NOMO-1 treated with DMSO at 0.1 percent for 48 hours (cell line): ENCODE measurements around the gene LNPEP.

Experiments used
- DNase-seq: peaks from one replicate; lab custom pipeline; 2025; ENCODE audit not compliant: unreplicated experiment; lab: John Stamatoyannopoulos, UW

The LNPEP gene

DNA sequence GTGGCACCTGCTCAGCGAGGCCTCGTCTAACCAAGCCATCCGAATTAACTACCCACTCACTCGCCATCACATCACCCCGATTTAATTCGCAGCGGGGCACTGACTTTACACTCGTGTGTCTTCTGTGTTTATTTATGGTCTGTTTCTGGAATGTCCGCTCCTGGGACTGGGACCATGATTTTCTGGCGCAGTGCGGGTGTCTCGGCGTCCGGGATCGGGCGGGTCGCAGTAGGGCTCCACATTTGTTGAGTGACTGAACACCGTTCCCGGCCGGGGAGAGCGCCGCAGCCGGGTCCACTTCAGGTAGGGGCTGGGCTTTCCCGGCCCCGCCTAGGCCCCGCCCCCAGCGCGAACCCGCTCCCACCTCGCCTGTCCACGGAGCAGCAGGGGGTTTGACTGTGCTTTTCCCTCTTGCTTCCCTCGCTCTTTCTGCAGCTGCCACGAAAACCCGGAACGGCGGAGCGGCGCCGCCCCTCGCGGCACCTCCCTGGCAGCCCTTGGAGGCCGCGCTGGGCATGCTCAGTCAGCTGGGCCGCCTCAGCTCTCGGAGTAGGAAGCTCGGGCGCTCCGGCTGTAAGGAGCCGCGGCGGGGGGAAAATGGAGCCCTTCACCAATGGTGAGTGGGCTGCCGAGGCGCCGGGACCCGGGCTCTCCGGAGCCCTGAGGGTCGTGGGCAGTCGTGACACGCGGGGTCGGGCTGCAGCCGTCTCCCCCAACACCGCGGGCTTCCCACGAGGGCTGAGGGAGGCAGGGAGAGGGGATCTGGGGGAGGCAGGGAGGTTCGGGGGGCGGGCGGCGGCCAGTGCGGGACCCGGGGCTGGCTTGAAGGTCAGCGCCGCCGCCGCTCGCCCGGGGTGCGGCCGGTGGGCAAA lies at the start of gene LNPEP:
LNPEP (plus strand) TSS at position 522 of the 872 bp plus-strand sequence; CDS start at position 598, 76 bp downstream.
- peak; percentile 98 for DNase-seq

DNA sequence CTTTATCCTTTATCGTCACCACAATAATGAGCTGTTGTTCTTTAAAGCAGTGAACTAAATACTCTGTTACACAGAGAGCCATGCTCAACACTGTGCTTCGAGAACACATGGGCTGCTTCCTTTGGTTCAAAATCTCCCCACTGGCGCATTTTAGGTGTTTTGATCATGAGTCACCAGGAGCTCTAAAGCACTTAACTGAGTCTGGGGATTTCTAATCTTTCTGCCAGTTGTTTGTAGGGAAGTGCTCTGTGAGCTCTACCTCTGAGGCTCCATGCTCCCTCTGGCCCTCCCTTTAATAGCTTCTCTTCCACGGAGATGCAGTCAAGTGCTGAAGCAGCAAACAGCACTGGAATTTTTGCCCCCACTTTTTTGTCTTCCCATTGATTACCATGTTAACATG lies 42.5 kb upstream of the LNPEP start:
- DNase-seq: no peak

DNA sequence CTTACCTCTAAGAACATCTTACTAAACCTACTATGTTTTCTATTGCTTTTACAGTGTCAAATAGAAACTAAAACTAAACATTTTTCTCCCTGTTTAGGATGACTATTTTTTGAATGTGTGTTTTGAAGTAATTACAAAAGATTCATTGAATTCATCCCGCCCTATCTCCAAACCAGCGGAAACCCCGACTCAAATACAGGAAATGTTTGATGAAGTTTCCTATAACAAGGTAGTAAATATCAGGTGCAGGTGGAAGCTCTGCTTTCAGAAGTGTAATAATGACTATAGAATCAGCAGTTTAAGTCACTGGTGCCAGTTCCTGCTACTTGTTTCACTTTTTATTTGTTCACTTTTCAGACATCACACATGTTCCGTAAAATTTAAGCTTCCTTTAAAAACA lies 39.6 kb upstream of the LNPEP start:
- DNase-seq: peak; percentile 61

DNA sequence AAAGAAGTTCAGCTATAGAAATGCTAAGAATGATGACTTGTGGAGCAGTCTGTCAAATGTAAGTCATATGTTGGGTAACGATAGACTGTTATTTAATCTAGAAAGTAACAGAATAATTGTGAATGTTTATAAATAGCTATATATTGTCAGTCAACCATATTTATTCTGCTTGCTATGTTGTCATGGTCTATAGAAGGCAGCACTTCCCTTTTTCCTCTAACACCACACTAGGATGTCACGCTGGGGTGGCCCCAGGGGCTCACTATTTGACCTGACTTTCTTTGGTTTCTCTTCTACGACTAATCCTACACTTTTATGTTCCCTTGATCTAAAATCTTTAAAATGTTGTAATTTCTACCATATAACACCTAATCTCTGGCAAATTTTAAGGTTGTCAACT lies 39.1 kb upstream of the LNPEP start:
- DNase-seq: peak; percentile 92

DNA sequence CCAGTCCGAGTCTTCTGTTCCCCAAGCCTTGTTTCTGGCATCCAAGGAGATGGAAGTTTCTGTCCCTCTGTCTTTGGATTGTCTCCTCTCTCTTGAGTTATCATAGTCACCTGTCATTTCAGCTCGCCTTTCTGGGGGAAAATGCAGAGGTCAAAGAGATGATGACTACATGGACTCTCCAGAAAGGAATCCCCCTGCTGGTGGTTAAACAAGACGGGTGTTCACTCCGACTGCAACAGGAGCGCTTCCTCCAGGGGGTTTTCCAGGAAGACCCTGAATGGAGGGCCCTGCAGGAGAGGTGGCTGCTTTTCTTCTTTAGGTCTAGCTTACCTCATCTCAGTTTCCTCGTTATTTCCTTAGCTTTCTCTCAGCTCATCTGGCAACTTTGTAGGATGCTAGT lies 34.5 kb upstream of the LNPEP start:
- DNase-seq: no peak

DNA sequence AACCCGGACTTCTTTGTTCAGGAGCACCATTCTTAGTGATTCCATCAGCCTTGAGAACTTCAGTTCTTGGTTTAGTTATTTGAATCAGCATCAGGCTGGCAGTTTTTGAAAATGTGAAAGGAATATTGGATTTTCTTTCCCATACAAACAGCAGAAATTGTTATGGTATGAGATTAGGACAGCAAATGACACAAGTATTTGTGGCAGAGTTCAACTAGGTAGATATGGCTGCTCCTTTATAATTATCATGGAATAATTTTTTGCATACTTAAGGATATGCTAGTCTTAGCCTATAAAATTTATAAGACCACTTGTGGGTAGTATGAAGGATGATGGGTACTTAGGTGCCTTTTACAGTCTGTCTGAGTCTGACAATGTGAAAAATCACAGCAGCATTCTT lies 34.0 kb upstream of the LNPEP start:
- no peak for DNase-seq

DNA sequence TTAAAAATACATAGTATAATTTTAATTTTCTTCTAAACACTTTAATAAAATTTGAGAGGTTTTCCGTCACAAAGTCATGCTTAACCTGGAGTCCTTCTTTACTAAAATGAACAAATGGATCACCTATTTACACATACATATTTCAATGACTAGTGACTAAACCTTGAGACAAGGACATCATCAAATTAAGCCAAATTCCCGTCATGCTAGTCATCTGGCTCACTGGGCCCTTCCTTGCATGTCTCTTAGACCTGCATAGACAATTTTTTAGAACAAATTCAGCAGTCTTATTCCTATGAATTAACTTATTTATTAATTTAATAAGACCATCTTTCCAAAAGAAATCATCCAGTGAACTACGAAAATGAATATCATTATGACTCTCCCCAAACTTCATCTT lies 33.0 kb upstream of the LNPEP start:
- DNase-seq: no peak

DNA sequence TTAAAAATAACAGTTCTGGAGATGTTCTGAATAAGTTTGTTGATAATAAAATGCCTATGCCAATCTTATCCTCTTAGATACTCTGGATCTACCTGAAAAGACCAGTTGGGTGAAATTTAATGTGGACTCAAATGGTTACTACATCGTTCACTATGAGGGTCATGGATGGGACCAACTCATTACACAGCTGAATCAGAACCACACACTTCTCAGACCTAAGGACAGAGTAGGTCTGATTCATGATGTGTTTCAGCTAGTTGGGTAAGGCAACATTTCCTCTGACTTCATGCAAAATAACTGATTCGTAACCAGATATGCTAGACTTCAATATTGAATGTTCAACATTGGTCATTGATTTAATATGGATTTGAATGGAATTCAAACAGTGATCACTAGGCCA lies 32.6 kb upstream of the LNPEP start:
- no peak for DNase-seq

DNA sequence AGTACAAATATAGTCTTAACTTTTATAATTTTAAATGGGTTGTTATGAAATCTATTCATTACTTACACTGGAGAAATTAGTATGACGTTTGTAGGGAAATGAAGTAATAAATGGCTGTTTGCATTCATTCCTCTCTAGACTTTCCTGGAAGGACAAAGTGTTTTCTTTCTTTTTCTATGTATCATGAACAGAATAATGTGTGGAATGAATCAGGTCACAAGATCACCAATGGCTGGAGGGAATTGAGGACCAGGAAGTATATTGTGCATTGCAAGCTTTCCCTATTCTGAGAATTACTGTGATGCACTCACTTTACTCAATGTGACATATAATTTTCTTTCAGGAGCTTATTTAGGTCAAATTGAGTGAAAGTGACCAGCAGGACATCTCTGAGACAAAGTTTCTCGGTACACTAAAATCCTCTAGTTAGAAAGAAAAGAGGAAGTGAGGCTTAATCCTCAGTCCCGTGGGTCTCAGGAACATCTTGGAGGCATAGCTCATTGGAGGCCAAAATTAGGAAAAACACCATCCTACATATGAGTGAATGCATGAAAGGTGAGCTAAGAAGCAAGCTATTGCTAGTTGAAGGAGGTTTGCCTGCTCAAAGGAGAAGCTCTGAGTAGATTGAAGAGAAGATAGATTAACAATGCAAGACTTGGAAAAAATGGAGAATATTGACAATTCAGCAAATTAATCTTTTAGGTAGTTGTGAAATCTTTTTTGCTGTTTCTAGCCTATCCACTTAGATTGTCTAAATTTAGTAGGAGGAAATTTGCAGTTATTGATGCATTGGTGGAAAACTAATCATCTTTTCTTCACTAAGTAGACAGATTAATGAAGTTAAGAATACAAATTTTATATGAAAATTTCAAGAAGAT lies 31.6 kb upstream of the LNPEP start:
- no peak for DNase-seq

DNA sequence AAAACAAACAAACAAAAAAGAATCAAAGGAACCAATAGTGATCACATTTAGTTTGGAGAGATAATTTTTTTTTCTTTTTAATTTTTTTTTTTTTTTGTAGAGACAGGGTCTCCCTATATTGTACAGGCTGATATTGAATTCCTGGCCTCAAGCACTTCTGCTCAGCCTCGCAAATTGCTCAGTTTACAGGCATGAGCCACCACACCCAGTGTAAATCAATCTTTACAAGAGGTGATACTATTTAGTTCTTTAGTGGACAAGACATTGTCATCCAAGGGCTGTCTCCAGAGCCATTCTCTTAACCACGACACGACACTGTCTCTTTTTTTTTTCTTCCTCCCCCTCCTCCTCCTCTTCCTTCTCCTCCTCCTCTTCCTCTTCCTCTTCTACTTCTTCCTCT lies 30.0 kb upstream of the LNPEP start:
- DNase-seq: no peak

DNA sequence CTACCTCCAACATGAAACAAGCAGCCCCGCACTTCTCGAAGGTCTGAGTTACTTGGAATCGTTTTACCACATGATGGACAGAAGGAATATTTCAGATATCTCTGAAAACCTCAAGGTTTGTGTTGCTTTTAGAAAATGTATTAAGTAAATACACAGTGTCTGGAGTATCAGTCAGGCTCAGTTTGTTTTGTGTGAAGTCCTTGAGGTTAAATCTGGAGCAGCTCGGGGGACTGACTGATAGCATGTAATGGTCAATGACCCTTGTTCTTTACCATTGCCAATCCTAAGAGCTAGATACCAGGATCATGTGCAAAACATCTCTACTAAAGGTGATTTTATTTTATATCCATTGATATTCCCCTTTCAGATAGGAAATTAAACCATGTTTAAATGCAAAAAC lies 26.9 kb upstream of the LNPEP start:
- DNase-seq: no peak

DNA sequence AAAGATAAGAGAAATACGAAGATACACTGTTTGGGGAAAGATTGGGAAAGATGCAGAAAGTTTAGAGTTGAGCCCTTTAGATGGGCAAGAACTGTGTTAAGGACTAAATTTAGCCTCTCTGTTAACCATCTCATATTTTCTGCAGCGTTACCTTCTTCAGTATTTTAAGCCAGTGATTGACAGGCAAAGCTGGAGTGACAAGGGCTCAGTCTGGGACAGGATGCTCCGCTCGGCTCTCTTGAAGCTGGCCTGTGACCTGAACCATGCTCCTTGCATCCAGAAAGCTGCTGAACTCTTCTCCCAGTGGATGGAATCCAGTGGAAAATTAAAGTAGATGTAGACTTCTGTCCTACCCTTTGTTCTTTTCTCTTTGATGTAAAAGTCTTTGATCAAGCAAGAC lies 26.4 kb upstream of the LNPEP start:
- DNase-seq: no peak

DNA sequence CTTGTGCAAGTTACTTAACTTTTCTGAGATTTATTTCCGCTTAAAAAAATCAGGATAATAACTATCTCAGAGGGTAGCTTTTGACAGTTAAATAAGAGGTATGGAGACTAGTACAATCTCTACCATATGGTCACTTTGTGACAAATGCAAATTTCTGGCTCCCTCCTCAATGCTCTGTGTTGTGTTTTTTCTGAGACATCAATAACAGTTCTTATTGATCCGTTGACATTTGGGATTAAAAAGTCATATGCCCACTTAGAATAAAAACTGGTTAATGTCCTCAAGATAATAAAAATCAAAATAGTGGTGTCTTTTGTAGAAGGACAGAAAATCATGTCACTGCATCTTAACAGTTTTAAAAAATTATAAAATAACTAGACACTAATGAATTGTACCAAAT lies 24.7 kb upstream of the LNPEP start:
- no peak for DNase-seq

DNA sequence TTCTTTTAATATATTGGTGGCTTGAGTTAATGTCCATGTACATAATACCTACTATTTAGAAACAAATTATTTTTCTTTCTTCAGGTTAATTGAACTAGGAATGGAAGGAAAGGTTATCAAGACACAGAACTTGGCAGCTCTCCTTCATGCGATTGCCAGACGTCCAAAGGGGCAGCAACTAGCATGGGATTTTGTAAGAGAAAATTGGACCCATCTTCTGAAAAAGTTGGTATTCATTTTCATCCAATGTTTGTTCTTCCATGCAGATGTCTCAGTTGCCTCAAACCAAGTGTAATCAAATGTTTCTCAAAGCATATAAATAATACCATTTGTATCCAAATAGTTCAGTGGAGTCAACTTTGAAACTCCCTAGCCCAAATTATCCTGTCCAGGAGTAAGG lies 22.6 kb upstream of the LNPEP start:
- DNase-seq: no peak

DNA sequence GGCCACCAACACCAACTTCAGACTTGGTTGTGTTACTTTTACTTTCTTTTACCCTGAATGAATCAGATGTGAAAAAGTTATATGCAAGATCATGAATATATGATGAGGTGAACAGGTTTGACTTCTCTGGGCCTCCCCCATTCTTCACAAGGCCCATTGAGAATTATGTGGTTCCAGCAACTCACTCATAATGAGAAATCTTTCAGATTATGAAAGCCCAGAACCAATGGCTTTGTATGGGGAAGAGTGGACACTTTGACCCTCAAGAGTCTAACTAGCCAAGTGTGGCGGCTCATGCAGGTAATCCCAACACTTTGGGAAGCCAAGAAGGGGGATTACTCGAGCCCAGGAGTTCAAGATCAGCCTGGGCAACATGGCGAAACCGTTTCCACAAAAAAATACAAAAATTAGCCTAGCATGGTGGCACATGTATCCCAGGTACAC lies 16.1 kb upstream of the LNPEP start:
- DNase-seq: no peak

DNA sequence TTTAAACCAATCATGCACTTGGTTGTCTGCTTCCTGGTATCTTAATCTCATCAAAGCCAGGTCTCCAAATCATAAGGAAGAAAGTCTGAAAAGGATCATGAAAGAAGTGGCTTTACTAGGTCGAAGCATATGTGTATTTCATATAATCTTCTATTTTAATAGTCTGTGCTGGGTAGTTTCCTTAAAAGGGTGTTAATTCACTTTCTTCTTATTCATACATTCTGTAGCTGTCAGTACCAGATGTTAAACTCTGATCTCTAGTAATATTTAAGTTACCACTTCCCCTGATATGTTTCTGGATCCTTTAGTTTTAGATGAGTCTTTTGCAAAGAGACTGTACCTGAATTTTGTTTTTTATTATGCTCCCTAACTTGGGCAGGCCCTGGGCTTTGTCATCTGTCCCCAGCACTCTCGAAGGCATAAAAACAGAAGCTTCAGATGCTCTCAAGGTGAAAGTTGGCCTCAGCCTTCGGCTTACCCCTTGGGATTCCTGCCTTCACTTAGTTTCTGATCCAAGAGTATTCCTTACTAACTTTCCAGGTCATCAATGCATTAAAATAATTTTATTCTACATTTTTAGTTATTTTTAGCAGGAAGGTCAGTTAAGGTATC lies 15.0 kb upstream of the LNPEP start:
- no peak for DNase-seq

DNA sequence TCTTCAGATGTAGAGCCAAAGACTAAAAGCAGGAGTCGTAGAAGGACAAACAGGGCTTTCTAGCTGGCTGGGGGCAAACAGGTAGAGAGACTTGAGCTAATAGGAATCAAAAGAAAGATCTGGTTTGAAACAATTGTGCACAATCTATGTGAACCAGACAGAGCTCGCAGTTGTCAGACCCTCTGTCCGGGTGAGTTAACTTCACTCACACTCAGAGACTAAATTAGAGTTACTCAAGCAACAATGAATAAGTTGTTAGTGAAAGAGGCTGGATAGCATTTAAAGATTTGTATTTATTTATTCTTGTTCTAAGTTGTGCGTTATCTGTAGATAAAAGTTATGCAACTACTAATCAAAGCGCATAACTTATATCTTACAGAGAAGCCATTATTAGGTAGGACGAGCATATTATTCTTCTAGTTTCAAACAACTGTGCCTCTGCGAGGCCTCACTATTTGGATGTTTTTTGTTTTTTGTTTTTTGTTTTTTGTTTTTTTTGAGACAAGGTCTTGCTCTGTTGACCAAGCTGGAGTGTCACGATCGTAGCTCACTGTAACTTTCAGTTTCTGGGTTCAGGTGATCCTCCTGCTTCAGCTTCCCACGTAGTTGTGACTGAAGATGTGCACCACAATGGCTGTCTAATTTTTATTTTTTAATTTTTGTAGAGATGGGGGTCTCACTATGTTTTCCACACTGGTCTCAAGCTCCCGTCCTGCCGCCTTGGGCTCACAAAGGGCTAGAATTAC lies 13.2 kb upstream of the LNPEP start:
- no peak for DNase-seq

DNA sequence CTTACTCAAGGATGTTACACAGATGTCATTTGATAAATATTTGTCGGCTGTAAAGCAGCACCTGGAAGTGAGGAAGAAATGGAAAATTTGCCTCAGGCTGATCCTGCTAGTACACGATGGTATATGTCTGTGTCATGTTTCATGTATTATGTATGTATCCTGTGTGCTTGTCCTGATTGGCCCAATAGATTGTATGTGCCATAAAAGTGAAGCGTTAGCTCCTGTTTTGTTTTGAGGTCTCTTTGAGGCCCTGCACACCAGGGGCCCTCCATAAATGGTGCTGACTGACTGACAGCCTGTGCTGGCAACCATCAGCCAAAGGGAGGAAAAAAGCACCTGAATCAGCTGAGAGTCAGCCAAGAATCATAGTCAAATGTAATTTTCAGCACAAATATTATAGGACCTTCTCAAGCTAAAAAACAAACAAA lies 11.8 kb upstream of the LNPEP start:
- DNase-seq: no peak

DNA sequence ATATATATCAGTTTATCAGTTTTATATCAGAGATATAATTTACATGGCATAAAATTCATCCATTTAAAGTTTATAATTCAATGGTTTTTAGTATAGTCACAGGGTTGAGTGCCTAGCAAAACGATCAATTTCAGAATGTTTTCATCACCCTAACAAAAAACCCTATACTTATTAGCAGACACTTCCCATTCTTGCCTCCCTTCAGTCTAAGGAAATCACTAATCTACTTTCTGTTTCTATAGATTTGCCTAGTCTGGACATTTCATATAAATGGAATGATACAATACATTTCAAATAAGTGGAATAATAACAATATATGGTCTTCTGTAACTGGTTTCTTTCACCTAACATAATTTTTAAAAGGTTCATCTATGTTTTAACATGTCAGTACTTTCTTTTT lies 9.6 kb upstream of the LNPEP start:
- DNase-seq: no peak

DNA sequence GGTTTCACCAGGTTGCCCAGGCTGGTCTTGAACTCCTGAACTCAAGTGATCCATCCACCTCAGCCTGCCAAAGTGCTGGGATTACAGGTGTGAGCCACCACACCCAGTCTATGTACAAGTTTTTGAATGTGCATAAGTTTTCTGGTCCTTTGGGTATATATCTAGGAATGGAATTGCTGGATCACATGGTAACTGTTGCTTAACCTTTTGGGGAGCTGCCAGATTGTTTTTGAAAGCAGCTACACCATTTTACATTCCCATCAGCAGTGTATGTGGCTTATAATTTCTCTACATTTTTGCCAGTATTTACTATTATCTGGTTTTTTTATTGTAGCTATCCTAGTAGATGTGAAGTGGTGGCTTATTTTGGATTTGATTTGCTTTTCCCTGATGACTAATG lies 8.9 kb upstream of the LNPEP start:
- DNase-seq: no peak
